Cardiac muscle cell (in vitro differentiated cells and primary cell): ENCODE data around the gene BNIP3. TPM values are rescaled to one million over a fixed set of nuclear protein-coding genes. Genes with fewer than 3 reads are reported as not detected.

Experiments
- DNase-seq, 2 donors: peaks; one replicate each; pipeline versions ENCODE4 v3.0.0 to v3.0.0-alpha.2; 2010 to 2017; ENCODE audit warnings: low read depth in 1 of 2, low spot score in 1 of 2
- H3K27ac ChIP-seq: fragments of 200-600 bp; sonication (generic); 2 replicates; pipeline ENCODE4 v1.5.1; 2016
- H3K27me3 ChIP-seq: fragments of 200-600 bp; sonication (generic); 2 replicates; pipeline ENCODE4 v1.6.0; 2016; ENCODE audit warnings: control low read depth
- H3K36me3 ChIP-seq: fragments of 200-600 bp; sonication (generic); 2 replicates; pipeline ENCODE4 v1.5.1; 2016; ENCODE audit warnings: control low read depth
- H3K4me1 ChIP-seq: fragments of 200-600 bp; sonication (generic); 2 replicates; pipeline ENCODE4 v1.8.1; 2017; ENCODE audit warnings: low read depth, mild to moderate bottlenecking, mixed run types
- H3K4me3 ChIP-seq: fragments of 200-600 bp; sonication (generic); 2 replicates; pipeline ENCODE4 v1.5.1; 2016; ENCODE audit warnings: mild to moderate bottlenecking
- H3K9me3 ChIP-seq: fragments of 200-600 bp; sonication (generic); 2 replicates; pipeline ENCODE4 v1.5.1; 2017; ENCODE audit warnings: low read depth, mild to moderate bottlenecking, control low read depth
- CTCF ChIP-seq: IDR thresholded peaks from 2 replicates; pipeline ENCODE4 v1.5.1; 2012; ENCODE audit warnings: low read depth, mild to moderate bottlenecking, low read length
- polyA plus RNA-seq: library from polyadenylated mRNA; unstranded; fragments of >200 nt; fragmentation: Nextera tagmentation; extraction: Ambion mirVana; gene quantifications from 2 replicates; pipeline ENCODE4 v1.2.1, GENCODE V29; 2016
- total RNA-seq: library from RNA; depleted of rRNA; stranded (reverse); fragments of >200 nt; gene quantifications from 2 replicates; pipeline ENCODE4 v1.2.3, GENCODE V29; 2016

The BNIP3 gene
- total and polyA plus RNA-seq, 2 experiments from 2014 or later = 686 to 1,301 TPM

GRCh38 chr10:132007681-132008080 is 26.0 kb upstream of the BNIP3 start:
- H3K9me3 ChIP-seq = no peaks in the 10 kb centered on the region
- no peaks in the 10 kb centered on the region for H3K27me3 ChIP-seq
- no peaks in the 10 kb centered on the region for H3K36me3 ChIP-seq
- no peak overlapping the region for H3K4me3 ChIP-seq
- H3K4me1 ChIP-seq = no peaks in the 10 kb centered on the region
- no peak for TF ChIP-seq CTCF
- DNase-seq = no peak
- H3K27ac ChIP-seq = no peak overlapping the region

GRCh38 chr10:132006966-132007365 is 25.2 kb upstream of the BNIP3 start:
- Histone ChIP-seq H3K9me3 (no peaks in the 10 kb centered on the region), H3K4me1 (no peaks in the 10 kb centered on the region), H3K36me3 (no peaks in the 10 kb centered on the region), H3K4me3 (no peak overlapping the region), H3K27me3 (no peaks in the 10 kb centered on the region), H3K27ac (no peak overlapping the region)
- TF ChIP-seq CTCF = no peak
- DNase-seq = no peak

- no peaks in the 10 kb centered on the region for H3K9me3 ChIP-seq
- H3K27me3 ChIP-seq = no peaks in the 10 kb centered on the region
- no peaks in the 10 kb centered on the region for H3K36me3 ChIP-seq
- no peak for TF ChIP-seq CTCF
- no peak overlapping the region for H3K4me3 ChIP-seq
- no peak overlapping the region for H3K27ac ChIP-seq
- no peak for DNase-seq
- H3K4me1 ChIP-seq = no peaks in the 10 kb centered on the region
Observed at GRCh38 chr10:132005147-132005546, 23.4 kb upstream of the BNIP3 start.

- Histone ChIP-seq H3K36me3 (no peaks in the 10 kb centered on the region), H3K27ac (no peak overlapping the region), H3K4me3 (no peak overlapping the region), H3K27me3 (no peaks in the 10 kb centered on the region), H3K4me1 (peaks cover 5% of the 10 kb centered on the region), H3K9me3 (no peaks in the 10 kb centered on the region)
- TF ChIP-seq CTCF = no peak
- DNase-seq = no peak
Observed at GRCh38 chr10:132004052-132004451, 22.3 kb upstream of the BNIP3 start.

- no peaks in the 10 kb centered on the region for H3K27me3 ChIP-seq
- peaks cover 11% of the 10 kb centered on the region for H3K4me1 ChIP-seq
- H3K4me3 ChIP-seq = no peak overlapping the region
- TF ChIP-seq CTCF = no peak
- DNase-seq = no peak
- H3K9me3 ChIP-seq = no peaks in the 10 kb centered on the region
- no peaks in the 10 kb centered on the region for H3K36me3 ChIP-seq
- H3K27ac ChIP-seq = no peak overlapping the region
Observed at GRCh38 chr10:132003282-132003924, 21.7 kb upstream of the BNIP3 start.
